Stimulated activated CD4-positive, alpha-beta T cell treated with anti-CD3 and anti-CD28 coated beads, Interleukin-12 subunit alpha, Interleukin-12 subunit beta, amount 100 ng/mL, for 48 hours (primary cell): ENCODE results near the gene NR3C2.

Experiments used
- DNase-seq, 3 donors: peaks; one replicate each; pipeline ENCODE4 v3.0.0-alpha.2; 2020; ENCODE audit warnings: low read depth in 2 of 3, low spot score in 1 of 3

NR3C2 gene

GRCh38 chr4:148265627-148266026 is 176.6 kb downstream of the NR3C2 start:
- DNase-seq, result no peak

DNA sequence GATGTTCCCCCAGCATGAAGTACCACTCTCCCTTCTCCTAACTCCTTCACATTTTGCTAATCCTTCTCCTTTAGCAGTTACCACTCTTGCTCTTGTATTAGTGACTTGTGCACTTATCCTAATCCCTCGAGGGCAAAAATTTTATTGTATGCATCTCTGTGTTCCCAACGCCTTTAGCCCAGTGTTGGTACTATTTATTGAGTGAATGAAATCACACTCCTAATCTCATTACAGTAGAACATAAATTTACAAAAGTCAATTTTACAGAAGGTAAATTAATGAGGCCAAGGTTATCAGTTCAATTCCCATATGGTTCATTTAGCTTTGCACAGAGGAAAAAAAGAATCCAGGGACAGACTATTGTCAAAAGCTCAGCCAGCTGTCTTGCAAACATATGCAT is 178.4 kb downstream of the NR3C2 start:
- DNase-seq, result no peak

- DNase-seq, result no peak
These were observed 179.1 kb downstream of the NR3C2 start for GRCh38 chr4:148263127-148263526.

- no peak for DNase-seq
These were observed 180.4 kb downstream of the NR3C2 start for GRCh38 chr4:148261848-148262247.

GRCh38 chr4:148259841-148260240 is 182.4 kb downstream of the NR3C2 start:
- no peak for DNase-seq

- no peak for DNase-seq
These were observed 183.7 kb downstream of the NR3C2 start for GRCh38 chr4:148258535-148258934.

DNA sequence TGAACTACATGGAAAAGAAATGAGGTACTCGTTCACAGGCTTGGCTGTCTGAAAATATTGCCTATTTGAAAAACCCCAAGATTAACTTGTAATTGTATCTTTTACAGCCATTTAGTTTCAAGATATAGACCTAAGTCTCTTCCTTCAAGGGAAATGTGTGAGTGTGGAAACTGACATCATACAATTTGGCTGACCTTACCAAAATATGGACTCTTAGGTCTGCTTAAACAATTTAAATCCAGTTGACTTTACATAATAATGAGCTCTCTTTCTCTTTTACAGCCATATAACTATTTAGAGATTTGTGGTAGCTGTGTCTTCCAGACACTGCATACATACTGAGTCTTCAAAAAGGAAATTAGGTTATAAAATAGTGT is 186.9 kb downstream of the NR3C2 start:
- DNase-seq, result no peak

- no peak for DNase-seq
These were observed 187.4 kb downstream of the NR3C2 start for GRCh38 chr4:148254621-148255343.

DNA sequence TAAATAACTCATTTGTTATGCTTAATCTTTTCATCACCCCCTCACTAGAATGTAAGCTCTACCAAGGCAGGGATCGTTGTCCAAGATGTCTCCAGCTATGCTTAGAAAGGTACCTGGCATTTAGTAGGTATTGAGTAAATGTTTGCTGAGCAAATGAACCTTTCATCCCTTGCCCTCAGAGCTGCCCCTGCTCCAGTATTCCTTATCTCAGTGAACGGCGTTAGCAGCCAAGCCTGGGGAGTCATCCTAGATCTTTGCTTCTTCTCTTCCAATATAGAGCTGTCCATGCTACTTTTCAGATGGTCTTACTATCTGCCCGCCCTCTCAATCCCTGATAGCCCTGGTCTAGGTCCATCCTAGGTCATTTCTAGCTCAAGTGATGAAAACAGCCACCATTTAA is 188.4 kb downstream of the NR3C2 start:
- DNase-seq, result no peak

DNA sequence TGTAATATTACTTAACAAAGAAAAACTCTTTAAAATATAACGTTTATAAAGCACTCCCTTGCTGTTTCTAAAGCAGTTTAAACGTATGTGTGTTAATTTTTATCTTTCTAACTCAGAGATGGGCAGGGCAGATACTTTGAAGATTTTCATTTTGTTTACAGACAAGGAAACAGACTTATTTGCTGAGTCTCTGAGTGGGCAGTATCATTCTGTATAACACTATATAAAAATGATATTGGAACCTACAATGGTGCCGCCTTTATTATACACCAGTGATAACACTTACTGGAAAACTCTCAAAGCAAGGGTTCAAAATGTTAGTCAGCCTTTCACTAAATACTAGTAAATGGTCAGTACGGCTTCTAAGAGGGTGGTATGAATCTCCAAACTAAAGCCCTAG is 193.4 kb downstream of the NR3C2 start:
- DNase-seq, result no peak

DNA sequence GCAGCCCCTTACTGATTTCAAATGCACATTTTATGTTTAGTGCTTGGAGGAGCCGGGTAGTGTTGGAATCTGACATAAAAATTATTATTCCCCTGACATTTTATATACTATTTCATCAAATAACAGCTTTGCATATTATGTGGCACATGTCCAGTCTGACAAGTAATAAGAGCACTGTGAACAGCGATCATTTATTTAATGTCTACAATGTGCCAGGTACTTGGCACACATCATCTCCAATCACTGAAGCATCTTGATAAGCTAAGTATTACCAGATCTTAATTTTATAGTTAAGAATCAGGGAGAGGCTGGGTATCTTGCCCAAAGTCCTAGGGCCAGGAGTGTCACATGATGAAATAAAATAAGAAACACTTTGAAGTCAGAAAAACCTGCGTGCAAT is 197.2 kb downstream of the NR3C2 start:
- DNase-seq, result no peak

- DNase-seq, result no peak
These were observed 198.4 kb downstream of the NR3C2 start for GRCh38 chr4:148243837-148244236.

DNA sequence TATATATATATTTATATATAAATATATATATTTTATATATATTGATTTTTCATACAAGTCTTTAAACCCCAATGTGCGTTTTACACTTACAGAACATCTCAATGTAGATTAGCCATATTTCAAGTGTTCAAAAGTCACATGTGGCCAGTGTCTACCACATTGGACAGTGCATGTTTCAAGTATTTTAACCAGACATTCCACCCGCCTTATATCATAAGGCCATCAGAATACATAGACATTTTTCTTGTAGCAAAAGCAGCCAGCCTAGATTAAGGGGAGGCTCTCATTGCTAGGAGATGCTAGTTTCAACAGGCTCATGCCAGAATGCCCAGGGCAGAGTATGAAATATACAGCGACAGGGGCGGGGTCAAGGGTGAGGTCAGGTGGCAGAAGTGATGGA is 202.0 kb downstream of the NR3C2 start:
- DNase-seq, result no peak

DNA sequence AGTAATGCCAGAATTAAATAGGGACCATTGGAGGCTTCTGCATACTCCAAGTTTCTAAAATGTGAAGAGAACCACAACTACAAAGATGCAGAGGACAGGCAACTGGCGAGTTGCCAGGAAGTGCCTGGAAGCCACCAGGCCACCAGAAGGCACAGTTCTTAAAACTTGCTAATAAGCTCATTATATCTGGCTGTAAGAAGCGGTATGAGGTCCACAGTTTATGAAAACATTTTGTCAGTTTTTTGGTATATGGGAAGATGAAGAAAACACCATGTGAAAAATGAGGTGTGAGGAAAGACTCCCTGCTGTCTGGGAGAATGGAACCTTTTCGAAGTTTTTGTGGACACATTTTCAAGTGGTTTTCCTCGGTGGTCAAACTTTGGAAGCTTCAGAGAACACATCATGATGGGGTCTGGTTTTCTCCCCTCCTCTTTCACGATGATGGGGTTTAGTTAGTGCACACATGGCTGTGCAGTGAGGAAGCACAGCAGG is 202.7 kb downstream of the NR3C2 start:
- DNase-seq, result no peak

DNA sequence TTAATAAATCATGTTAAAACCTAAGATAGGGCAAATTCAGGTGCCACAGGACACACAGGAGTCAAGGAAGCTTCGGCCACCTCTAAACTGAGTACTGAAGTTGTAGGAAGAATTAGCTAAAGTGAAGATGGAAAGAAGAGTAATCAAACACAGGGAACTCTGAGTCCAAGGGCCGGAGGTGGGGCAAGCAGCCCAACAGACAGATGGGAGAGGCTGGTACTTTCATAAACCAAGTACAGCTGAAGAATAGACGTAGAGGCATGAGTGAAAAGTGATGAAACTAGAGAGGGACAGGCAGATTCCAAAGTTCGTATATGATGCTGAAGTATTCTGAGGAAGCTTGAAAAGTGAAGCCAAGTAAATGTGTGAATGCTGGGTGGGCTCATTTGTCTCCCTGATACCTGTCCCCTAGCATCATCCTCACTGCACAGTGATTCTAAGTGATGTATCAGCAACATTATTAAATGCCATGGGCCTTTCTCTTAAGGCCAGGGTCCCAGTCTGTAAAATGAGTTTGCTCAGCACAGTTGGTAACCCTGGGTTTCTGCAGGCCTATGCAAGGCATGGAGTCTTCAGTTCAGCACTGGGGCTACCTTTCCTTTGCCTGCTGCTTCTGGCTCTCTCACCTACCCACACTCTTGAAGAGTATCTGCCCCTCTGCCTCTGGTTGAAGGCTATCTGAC is 203.3 kb downstream of the NR3C2 start:
- no peak for DNase-seq

DNA sequence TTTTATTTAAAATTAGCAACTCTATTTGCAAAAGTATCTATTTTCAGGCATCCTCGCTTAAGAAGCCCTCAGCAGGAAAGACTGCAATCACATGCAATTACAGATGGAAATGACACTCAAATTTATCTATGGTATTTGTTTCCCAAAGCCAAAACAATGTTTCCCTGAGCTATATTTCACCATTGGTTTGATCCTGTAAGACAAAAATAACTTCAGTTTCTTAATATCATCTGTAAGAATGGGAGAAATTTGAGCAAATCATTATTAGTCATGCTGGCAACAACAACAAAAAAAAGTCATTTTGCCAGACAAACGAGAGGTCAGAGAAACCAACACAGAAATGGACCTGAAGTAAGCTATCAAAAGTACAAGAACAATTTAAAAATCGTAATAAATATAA is 204.1 kb downstream of the NR3C2 start:
- no peak for DNase-seq

GRCh38 chr4:148235809-148236208 is 206.4 kb downstream of the NR3C2 start:
- DNase-seq, result no peak

- no peak for DNase-seq
These were observed 212.4 kb downstream of the NR3C2 start for GRCh38 chr4:148229798-148230197.

- no peak for DNase-seq
These were observed 213.2 kb downstream of the NR3C2 start for GRCh38 chr4:148229028-148229427.

GRCh38 chr4:148227147-148227546 is 215.1 kb downstream of the NR3C2 start:
- no peak for DNase-seq

GRCh38 chr4:148226341-148226740 is 215.9 kb downstream of the NR3C2 start:
- no peak for DNase-seq

- DNase-seq, result no peak
These were observed 216.6 kb downstream of the NR3C2 start for GRCh38 chr4:148225639-148226038.

DNA sequence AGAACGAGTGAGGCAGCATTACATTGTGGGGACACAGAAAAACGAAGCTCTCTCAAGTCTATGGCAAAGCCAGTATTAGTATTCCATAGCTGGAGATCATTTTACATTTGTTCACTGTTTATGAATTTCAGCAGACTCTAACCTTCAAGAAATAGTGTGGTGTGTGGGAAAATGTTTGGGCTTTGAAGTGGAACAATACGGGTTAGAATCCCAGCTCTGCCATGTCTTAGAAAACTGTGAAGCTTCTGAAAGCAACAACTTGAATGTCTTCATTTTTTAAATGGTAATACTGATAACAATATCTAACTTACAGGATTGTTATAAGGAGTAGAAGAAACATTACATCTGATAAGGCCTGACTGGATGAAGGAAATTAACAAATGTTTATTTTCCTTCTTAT is 217.7 kb downstream of the NR3C2 start:
- no peak for DNase-seq
